Gastroesophageal sphincter (tissue), 3 donors: ENCODE measurements around the gene MED7.

Experiments
- CTCF ChIP-seq, 4 experiments: fragments of 200-600 bp in 2 of 4; fragments of 450-650 bp in 2 of 4; sonication (generic) in 1 of 4; IDR thresholded peaks; one replicate each; pipeline ENCODE4 v1.5.1; 2017 to 2019; ENCODE audit warnings: antibody characterized with exemption in 4 of 4, mild to moderate bottlenecking in 2 of 4, moderate library complexity in 2 of 4
- POLR2A ChIP-seq, 2 donors: fragments of 450-650 bp; IDR thresholded peaks; one replicate each; pipeline ENCODE4 v1.6.1; 2017; ENCODE audit warnings: antibody characterized with exemption in 2 of 2, mild to moderate bottlenecking in 2 of 2, moderate library complexity in 1 of 2
- POLR2AphosphoS5 ChIP-seq: sonication (generic); formaldehyde crosslinking; IDR thresholded peaks from one replicate; pipeline ENCODE4 v1.6.1; 2017; ENCODE audit warnings: antibody characterized with exemption

- TF ChIP-seq POLR2A (IDR thresholded peaks at IDR 0.05) = no peak
- TF ChIP-seq POLR2AphosphoS5 = no peak
- TF ChIP-seq CTCF (IDR thresholded peaks at IDR 0.05) = no peak
Measured at GRCh38 chr5:157160001-157160400, 17.3 kb upstream of the MED7 start.
